ENCODE data around the gene TP73. TPM values are rescaled to one million over a fixed set of nuclear protein-coding genes. Genes with fewer than 3 reads are reported as not detected.

TP73 gene
- total RNA-seq, 2 donors from 2014 or later = 1.5 to 5.7 TPM

DNA sequence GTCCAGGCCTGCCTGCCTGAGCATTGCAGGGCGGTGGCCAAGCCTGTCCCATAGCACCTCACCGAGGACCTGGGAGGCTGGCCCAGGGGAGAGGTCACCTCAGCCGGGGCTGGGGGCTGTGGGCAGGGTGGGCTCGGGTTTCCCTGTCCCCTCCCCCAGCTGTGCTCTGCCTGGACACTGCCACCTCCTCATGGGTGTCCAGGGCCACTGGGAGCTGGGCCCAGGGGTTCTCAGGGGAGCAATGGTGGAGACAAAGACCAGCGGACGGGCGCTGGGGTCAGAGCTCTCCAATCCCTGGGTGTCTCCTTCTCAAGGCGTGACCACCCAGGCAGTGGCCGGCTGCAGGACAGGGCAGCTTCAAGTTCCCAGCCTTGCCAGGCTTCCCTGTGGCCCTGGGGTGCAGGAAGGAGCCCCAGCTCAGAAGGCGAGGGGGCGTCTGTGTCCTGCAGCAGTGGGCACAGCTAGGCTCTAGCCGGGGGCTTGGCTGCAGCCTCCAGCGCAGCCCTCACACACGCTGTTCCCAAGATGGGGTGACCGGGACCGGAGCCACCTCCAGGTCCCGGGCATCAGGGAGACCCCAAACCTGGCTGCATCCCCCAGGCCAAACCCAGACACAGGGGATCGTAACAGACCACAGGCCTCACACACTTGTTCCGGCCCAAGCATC lies 29.0 kb downstream of the TP73 start:
- ATAC-seq (no peak), DNase-seq (ENCODE audit: low spot score) (no peak)
- H3K4me1 Mint-ChIP-seq (ENCODE audit: low read depth in 2 of 2) = peaks cover 14 to 23% of the 10 kb centered on the region in 2 donors
- peaks cover 8 to 16% of the 10 kb centered on the region in 2 donors for H3K27me3 Mint-ChIP-seq
- no peak overlapping the region for H3K27ac Mint-ChIP-seq
- H3K9me3 Mint-ChIP-seq = no peaks in the 10 kb centered on the region
- H3K4me3 Mint-ChIP-seq = no peak overlapping the region
- H3K36me3 Mint-ChIP-seq = no peaks in the 10 kb centered on the region

DNA sequence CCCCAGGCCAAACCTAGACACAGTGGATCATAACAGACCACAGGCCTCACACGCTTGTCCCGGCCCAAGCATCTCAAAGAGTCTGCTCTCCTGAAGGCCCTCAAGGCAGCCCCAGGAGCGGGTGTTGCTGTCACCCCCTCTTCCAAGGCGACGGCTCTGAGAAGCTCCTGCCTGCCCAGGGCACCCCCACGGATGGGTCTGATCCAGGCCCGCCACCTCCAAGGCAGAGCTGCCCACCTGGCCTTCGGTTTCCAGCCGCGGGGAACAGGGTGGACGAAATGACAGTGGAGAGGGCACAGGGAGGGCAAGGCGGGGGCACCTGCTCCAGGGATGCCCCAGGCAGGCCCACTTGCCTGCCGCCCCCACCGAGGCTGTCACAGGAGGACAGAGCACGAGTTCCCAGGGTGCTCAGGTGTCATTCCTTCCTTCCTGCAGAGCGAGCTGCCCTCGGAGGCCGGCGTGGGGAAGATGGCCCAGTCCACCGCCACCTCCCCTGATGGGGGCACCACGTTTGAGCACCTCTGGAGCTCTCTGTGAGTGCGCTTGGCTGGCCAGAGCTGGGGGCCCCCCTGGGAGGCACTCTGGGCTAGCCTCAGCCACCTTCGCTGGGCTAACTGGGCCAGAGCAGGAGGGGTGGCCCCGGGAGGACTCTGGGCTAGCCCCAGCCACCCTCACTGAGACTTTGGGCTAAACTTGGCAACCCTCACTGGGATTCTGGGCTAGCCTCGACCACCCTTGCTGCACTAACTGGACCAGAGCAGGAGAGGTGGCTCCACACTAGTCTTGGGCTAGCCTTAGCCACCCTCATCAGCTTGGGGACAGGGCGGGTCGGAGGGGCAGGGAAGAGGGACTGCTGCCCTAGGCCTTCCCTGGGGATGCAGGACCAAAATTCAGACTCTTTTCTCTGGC lies 29.8 kb downstream of the TP73 start:
- DNase-seq (ENCODE audit: low spot score) = no peak
- Mint-ChIP-seq H3K27ac (no peak overlapping the region), H3K36me3 (no peaks in the 10 kb centered on the region), H3K9me3 (no peaks in the 10 kb centered on the region), H3K4me1 (ENCODE audit: low read depth in 2 of 2) (peaks cover 12 to 19% of the 10 kb centered on the region in 2 donors), H3K4me3 (no peak overlapping the region), H3K27me3 (peaks cover 8 to 14% of the 10 kb centered on the region in 2 donors)
- no peak for ATAC-seq

DNA sequence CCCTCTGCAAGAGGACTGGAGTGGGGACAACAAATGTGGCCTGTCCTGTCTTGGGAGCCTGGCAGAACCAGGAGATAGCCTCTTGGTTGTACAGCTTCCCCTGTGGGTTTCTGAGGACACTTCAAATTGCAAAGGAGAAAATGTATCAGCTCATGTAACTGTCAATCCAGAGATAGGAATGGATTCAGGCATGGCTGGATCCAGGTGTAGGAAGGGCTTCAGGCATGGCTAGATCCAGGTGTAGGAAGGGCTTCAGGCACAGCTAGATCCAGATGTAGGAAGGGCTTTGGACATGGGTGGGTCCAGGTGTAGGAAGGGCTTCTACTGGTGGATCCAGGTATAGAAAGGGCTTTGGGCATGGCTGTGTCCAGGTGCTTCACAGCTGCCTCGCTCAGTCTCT lies 30.9 kb downstream of the TP73 start:
- Mint-ChIP-seq H3K27ac (no peak overlapping the region), H3K4me3 (no peak overlapping the region), H3K9me3 (no peaks in the 10 kb centered on the region), H3K36me3 (no peaks in the 10 kb centered on the region), H3K4me1 (ENCODE audit: low read depth in 2 of 2) (peaks cover 4 to 9% of the 10 kb centered on the region in 2 donors), H3K27me3 (peaks cover 8 to 14% of the 10 kb centered on the region in 2 donors)
- no peak for DNase-seq (ENCODE audit: low spot score)
- no peak for ATAC-seq

DNA sequence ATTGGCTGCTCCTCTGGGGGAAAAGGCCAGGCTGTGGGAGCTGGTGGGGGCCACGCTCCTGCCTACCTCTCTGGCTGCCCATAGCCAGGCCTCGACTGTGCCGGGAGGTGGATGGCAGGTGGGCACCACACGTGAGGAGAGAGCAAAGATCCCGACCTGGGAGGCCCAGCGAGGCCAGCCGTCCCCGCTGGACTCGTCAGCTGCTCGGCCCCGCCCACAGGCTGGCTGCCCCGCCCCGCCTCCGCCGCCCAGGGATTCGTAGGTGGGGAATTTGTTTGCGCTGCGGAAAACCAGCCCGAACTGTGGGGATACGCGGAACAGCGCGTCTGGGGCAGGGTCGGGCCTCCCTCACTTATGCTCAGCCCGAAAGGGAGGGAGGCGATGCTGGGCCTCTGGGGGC lies 31.7 kb downstream of the TP73 start:
- Mint-ChIP-seq H3K4me3 (no peak overlapping the region), H3K9me3 (no peaks in the 10 kb centered on the region), H3K27me3 (peaks cover 8 to 14% of the 10 kb centered on the region in 2 donors), H3K36me3 (no peaks in the 10 kb centered on the region), H3K4me1 (ENCODE audit: low read depth in 2 of 2) (peaks cover 4 to 8% of the 10 kb centered on the region in 2 donors), H3K27ac (no peak overlapping the region)
- no peak for DNase-seq (ENCODE audit: low spot score)
- no peak for ATAC-seq

DNA sequence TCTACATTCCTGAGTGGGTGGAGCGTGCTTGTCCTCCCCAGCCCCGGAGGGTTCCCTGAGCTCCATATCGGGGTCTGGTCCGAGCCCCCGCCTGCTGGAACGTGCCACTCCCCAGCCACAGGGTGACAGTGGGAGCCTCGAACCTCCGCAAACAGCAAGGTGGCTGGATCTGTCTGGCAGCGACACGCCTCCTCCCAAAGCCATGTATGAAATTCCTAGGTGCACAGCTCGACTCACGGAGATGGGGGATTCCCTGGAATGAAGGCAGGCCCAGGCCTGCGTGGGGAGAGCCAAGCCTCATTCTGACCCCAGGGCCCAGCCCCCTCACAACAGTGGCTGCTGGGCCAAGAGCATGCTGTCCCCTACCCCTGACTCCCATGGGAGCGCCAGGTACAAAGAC lies 32.9 kb downstream of the TP73 start:
- Mint-ChIP-seq H3K36me3 (no peaks in the 10 kb centered on the region), H3K27me3 (peaks cover 0 to 6% of the 10 kb centered on the region in 2 donors), H3K4me1 (ENCODE audit: low read depth in 2 of 2) (no peaks in the 10 kb centered on the region), H3K27ac (no peak overlapping the region), H3K4me3 (no peak overlapping the region), H3K9me3 (no peaks in the 10 kb centered on the region)
- DNase-seq (ENCODE audit: low spot score) (no peak), ATAC-seq (no peak)

DNA sequence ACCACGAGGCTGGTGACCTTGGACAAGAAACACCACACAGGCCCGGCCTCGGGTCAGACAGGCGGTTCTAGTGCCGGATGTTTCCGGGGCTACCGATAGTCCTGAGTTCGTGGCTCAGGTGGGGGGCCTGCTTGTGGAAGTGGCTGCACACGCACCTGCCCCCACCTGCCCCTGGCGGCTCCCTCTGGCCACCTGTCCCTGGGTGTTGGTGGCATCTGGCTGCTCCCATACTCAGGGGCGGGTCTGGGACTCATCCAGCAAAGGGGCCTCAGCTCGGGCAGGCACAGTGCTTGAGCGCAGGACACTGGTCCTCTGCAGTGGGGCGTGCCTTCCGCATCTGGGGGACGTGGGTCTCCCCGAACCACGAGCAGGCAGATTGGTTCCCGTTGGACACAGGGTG lies 33.6 kb downstream of the TP73 start:
- ATAC-seq (no peak), DNase-seq (ENCODE audit: low spot score) (no peak)
- Mint-ChIP-seq H3K4me1 (ENCODE audit: low read depth in 2 of 2) (no peaks in the 10 kb centered on the region), H3K9me3 (no peaks in the 10 kb centered on the region), H3K36me3 (no peaks in the 10 kb centered on the region), H3K4me3 (no peak overlapping the region), H3K27ac (no peak overlapping the region), H3K27me3 (peaks cover 0 to 6% of the 10 kb centered on the region in 2 donors)

DNA sequence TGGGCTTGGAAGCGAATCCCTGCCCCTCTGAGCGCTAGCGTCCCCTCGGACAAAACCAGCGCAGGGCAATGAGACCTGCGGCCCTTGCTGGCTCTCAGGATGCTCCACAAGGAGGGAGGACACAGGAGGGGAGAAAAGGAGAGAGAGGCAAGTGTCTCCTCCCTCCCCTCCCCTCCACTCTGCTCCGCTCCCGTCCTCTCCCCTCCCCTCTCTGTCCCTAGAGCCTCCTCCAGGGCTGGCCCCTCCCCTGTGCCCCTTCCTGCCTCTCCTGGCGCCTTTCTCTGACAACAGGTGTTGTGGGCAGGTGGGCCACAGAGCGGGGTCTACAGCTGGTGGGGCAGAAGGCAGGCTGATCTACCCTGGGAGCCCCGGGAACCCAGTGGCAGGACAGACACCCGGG lies 35.2 kb downstream of the TP73 start:
- Mint-ChIP-seq H3K27me3 (peaks cover 0 to 6% of the 10 kb centered on the region in 2 donors), H3K4me3 (no peak overlapping the region), H3K4me1 (ENCODE audit: low read depth in 2 of 2) (no peaks in the 10 kb centered on the region), H3K27ac (no peak overlapping the region), H3K9me3 (no peaks in the 10 kb centered on the region), H3K36me3 (no peaks in the 10 kb centered on the region)
- ATAC-seq = no peak
- no peak for DNase-seq (ENCODE audit: low spot score)

DNA sequence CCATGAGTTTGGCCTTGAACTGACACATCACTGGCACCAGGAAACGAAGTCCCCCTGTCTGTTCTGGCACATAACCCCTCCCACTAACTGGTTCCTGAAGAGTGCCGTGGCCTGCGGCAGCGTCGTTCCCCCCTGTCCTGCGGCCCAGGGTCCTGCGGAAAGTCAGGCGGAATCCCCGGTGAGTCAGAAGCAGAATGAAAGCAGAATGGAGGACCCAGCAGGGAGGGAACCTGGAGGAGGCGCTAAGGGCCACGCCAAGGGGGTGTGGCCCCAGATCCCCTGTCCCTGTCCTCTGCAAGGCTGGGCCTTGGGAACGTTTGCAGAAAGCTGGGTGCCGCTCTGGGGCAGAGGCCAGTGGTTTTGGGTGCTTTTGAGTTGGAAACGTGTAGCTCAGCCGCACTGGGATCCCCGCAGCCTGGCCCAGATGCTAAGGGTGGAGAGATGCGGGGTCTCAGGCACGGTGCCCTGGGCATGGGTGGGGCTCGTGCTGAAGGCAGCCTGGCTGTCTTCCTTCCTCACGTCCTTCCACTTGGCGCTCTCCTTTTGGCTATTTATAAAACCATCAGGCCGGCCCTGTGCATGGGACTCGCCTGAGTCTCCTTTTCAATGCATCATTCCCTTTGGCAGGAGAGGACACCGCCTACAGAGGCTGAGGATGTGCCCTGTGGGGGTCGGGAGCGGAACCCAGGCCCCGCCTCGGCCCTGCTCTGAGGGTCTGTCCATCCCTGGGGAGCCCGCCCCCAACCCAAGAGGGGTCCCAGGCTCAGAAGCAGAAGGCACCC lies 36.2 kb downstream of the TP73 start:
- Mint-ChIP-seq H3K27ac (no peak overlapping the region), H3K9me3 (no peaks in the 10 kb centered on the region), H3K27me3 (peaks cover 0 to 2% of the 10 kb centered on the region in 2 donors), H3K4me1 (ENCODE audit: low read depth in 2 of 2) (no peaks in the 10 kb centered on the region), H3K36me3 (no peaks in the 10 kb centered on the region), H3K4me3 (no peak overlapping the region)
- ATAC-seq (peak in 1 of 2 donors; percentile 3), DNase-seq (ENCODE audit: low spot score) (no peak)

DNA sequence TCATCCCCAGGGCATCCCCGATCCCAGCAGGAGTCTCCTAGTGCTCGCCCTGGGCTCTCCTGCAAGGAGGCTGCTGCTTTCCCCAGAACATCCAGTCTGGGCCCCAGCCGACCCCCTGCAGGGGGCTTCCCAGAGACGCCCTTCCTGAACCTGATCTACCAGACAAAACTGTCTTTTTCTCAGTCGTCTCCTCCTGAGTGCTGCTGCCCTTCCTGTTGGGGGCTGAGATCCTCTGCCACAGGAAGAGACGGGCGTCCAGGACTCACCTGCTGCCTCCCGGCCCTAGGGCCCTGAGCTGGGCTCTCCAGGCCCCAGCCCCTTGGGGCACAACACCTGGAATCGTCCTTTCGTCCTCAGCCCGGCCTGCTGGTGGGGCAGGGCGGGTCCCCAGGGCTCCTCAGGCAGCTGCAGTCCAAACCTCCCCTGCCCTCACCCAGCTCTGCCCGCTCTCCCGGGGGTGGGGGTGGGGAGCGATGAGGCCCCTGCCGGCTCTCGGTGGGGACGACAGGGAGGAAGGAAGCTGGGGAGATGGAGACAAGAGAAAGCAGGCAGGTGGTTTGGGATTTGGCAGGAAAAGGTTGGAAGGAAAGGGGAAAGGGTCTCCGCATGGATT lies 36.9 kb downstream of the TP73 start:
- no peaks in the 10 kb centered on the region for H3K36me3 Mint-ChIP-seq

DNA sequence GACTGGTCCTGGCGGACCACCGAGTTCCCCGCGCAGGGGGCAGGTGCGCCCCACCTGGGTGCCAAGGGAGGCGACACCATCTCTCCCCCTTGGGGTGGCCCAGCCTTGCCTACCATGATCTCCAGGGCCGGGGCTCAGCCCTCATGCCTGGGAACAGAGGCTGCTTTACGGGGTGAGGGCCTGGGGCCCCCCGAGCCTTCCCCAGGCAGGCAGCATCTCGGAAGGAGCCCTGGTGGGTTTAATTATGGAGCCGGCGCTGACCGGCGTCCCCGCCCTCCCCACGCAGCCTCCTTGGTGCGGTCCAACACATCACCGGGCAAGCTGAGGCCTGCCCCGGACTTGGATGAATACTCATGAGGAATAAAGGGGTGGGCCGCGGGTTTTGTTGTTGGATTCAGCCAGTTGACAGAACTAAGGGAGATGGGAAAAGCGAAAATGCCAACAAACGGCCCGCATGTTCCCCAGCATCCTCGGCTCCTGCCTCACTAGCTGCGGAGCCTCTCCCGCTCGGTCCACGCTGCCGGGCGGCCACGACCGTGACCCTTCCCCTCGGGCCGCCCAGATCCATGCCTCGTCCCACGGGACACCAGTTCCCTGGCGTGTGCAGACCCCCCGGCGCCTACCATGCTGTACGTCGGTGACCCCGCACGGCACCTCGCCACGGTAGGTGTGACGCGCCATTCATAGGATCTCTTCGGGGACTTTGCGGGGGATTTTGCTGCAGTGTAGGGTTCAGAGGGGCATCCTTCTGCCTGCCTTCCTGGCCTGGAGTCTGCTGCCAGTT lies 38.2 kb downstream of the TP73 start:
- Mint-ChIP-seq H3K4me3 (no peak overlapping the region), H3K27me3 (no peaks in the 10 kb centered on the region), H3K9me3 (no peaks in the 10 kb centered on the region), H3K27ac (no peak overlapping the region), H3K4me1 (ENCODE audit: low read depth in 2 of 2) (peaks cover 0 to under 1% of the 10 kb centered on the region in 2 donors), H3K36me3 (no peaks in the 10 kb centered on the region)
- no peak for DNase-seq (ENCODE audit: low spot score)
- no peak for ATAC-seq

More for the DNA sequence above, 36.9 kb downstream of the TP73 start:
- DNase-seq (ENCODE audit: low spot score) (no peak), ATAC-seq (no peak)
- Mint-ChIP-seq H3K4me3 (no peak overlapping the region), H3K4me1 (ENCODE audit: low read depth in 2 of 2) (no peaks in the 10 kb centered on the region), H3K27me3 (no peaks in the 10 kb centered on the region), H3K27ac (no peak overlapping the region), H3K9me3 (no peaks in the 10 kb centered on the region)

DNA sequence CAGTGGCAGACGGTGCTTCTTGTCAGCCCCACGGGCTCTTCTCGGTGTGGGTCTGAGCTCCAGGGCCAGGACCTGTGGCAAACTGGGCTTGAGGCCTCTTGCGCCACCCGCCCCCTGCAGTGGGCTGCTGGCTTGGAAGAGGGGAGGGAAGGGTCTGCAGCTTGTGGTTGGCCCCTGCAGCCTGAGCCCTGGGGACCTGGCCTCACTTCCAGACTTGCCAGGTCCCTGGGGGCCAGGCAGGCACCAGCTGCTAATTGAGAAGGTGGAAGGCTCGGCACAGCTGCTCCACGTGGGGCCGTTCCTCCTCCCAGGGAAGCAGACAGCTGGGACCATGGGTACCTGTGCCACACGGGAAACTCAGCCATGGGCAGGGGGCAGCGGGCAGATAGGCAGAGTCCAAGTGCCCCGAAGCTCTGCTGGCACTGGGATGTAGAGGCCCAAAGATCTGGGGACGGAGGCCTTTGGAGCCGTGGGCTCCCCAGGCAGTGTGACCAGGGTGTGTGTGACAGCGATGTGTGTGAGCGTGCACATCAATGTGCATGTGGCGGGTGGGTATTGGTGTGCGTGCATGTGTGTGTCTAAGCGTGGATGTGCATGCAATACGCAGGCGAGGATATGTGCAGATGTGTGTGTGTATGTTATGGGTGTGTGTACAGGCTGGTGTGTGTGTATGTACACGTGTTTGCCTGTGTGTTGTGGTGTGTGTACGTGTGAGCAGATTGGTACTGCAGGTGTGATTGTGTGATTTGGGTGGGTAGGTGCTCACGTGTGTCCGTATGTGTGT lies 39.3 kb downstream of the TP73 start:
- no peak for DNase-seq (ENCODE audit: low spot score)
- Mint-ChIP-seq H3K27me3 (peaks cover 0 to 3% of the 10 kb centered on the region in 2 donors), H3K36me3 (no peaks in the 10 kb centered on the region), H3K4me1 (ENCODE audit: low read depth in 2 of 2) (peaks cover 0 to 5% of the 10 kb centered on the region in 2 donors), H3K27ac (no peak overlapping the region), H3K4me3 (no peak overlapping the region), H3K9me3 (no peaks in the 10 kb centered on the region)
- ATAC-seq = no peak

DNA sequence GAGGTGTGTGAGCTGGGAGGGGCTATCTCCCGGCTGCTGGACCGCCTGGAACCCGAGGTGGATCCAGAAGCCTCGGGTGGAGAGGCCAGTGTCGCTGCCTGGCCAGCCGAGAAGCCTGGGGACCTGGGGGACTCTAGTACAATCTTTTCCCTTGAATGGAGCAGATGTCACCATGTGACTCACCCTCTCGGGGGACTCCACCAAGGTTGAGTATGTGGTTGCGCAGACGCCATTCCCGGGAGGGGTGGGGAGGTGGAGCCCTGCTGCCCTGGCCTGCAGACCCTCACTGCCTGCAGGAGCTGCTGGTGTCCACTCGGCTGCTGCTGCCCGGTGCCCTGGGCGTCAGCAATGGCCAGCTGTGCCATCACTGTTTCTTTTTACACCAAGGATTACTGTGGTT lies 40.3 kb downstream of the TP73 start:
- DNase-seq (ENCODE audit: low spot score) (no peak), ATAC-seq (no peak)
- peaks cover 0 to 3% of the 10 kb centered on the region in 2 donors for H3K27me3 Mint-ChIP-seq
- peaks cover 0 to 5% of the 10 kb centered on the region in 2 donors for H3K4me1 Mint-ChIP-seq (ENCODE audit: low read depth in 2 of 2)
- H3K27ac Mint-ChIP-seq = no peak overlapping the region
- no peaks in the 10 kb centered on the region for H3K9me3 Mint-ChIP-seq
- H3K4me3 Mint-ChIP-seq = no peak overlapping the region
- no peaks in the 10 kb centered on the region for H3K36me3 Mint-ChIP-seq
